Ramos (cell line): ENCODE measurements around the gene CRYL1.

Experiments
- in situ Hi-C: fragments of 300-500 bp; cut with MboI; formaldehyde crosslinking; loops from one replicate; pipeline ENCODE4 v1.14.3; 2022; ENCODE audit warnings: low sequenced_read_pairs; ENCODE audit not compliant: unreplicated experiment

CRYL1 gene

DNA sequence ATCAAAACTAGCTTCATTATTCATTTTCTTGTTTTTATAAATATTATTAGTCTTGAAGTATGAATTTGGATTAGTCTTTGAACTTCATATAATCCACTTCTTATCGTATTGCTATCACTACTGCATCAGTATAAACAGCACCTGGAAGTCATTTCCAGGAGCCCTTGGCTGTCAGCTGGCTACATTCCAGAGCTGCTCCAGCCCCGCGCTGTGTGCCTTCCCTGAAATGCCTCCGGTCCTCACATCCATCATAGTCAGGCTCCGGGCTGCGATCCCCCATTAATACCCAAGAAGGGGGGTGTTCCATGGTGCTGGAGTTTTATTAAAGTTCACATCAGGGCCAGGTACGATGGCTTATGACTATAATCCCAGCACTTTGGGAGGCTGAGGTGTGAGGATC is 169.2 kb downstream of the CRYL1 start:
- in situ Hi-C loops = no loop called here

DNA sequence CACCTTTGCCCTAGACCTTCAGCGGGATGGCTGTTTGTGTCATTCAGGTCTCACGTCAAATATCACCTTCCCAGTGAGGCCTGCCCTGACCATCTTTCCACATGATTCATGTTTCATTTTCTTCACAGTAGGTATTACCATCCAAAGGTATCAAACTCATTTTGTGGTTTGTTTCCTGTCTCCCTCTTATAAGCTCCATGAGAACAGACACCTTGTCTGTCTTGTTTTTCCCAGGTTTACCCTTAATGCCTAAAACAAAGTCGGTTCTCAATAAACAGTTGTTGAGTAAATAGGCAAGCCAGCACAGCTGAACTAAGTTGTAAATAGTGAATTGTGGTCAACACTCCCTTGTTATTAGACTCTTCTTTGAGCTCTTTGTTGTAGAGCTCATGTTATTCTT is 170.9 kb downstream of the CRYL1 start:
- in situ Hi-C loops = no loop called here

DNA sequence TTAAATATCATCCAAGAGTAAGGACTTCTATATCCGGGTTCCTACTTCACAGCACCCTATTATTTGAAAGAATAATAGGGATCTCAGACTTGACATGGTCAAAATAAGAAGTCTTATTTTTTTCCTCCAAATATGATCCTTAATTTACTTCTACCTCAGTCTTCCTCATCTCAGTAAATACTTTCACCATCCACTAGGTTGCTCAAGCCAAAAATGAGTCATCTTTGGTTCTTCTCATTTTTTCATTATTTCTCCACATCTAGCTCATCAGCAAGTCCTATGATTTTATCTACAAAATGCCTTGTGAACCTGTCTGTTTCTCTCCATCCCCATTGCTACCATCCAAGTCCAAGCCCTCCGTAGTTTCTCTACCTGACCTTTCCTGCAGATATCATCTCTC is 171.7 kb downstream of the CRYL1 start:
- in situ Hi-C loops = no loop called here
